ENCODE results near the gene RSAD2. TPM values are rescaled to one million over a fixed set of nuclear protein-coding genes. Genes with fewer than 3 reads are reported as not detected.

RSAD2 gene
- total RNA-seq, 1 experiment from 2014 or later, result not detected

- Mint-ChIP-seq H3K4me3 (no peak overlapping the region), H3K36me3 (peaks cover 59% of the 10 kb centered on the region), H3K9me3 (peaks cover 81% of the 10 kb centered on the region), H3K27me3 (ENCODE audit: low read depth) (peaks cover 9% of the 10 kb centered on the region), H3K4me1 (no peaks in the 10 kb centered on the region), H3K27ac (no peak overlapping the region)
- TF ChIP-seq NR3C1 (CRISPR knock-in tag; conservative IDR thresholded peaks at IDR 0.05; ENCODE audit: low read depth) (no peak), USF1 (CRISPR knock-in tag; IDR thresholded peaks at IDR 0.05) (no peak), OVOL2 (CRISPR knock-in tag; IDR thresholded peaks at IDR 0.05; ENCODE audit: borderline replicate concordance) (no peak), CREM (CRISPR knock-in tag; IDR thresholded peaks at IDR 0.05) (no peak), NFE2L1 (CRISPR knock-in tag; IDR thresholded peaks at IDR 0.05) (no peak), MYBL2 (CRISPR knock-in tag; IDR thresholded peaks at IDR 0.05) (no peak), GRHL2 (CRISPR knock-in tag; IDR thresholded peaks at IDR 0.05; ENCODE audit: insufficient replicate concordance, severe bottlenecking) (no peak), TEAD4 (CRISPR knock-in tag; IDR thresholded peaks at IDR 0.05) (no peak), ATF2 (CRISPR knock-in tag; IDR thresholded peaks at IDR 0.05; ENCODE audit: borderline replicate concordance, low read depth) (no peak)
- ChIA-PET POLR2A (no interaction called here), CTCF (no interaction called here)
- DNase-seq (ENCODE audit: low spot score) (no peak), ATAC-seq (no peak)
Observed at GRCh38 chr2:6828299-6828584, 49.3 kb upstream of the RSAD2 start.

GRCh38 chr2:6831229-6831628 is 46.3 kb upstream of the RSAD2 start:
- Mint-ChIP-seq H3K4me1 (no peaks in the 10 kb centered on the region), H3K9me3 (peaks cover 87% of the 10 kb centered on the region), H3K27ac (no peak overlapping the region), H3K27me3 (ENCODE audit: low read depth) (peaks cover 13% of the 10 kb centered on the region), H3K4me3 (no peak overlapping the region), H3K36me3 (peaks cover 67% of the 10 kb centered on the region)
- no peak for TF ChIP-seq ZBTB43 (CRISPR knock-in tag; IDR thresholded peaks at IDR 0.05)
- no peak for TF ChIP-seq ZNF512 (CRISPR knock-in tag; IDR thresholded peaks at IDR 0.05; ENCODE audit: borderline replicate concordance)
- no peak for TF ChIP-seq TP53 (CRISPR knock-in tag; IDR thresholded peaks at IDR 0.05)
- no peak for TF ChIP-seq ZSCAN18 (CRISPR knock-in tag; IDR thresholded peaks at IDR 0.05)
- ChIA-PET CTCF (no interaction called here), POLR2A (no interaction called here)
- DNase-seq (ENCODE audit: low spot score) (no peak), ATAC-seq (no peak)

- ChIA-PET POLR2A (no interaction called here), CTCF (no interaction called here)
- Mint-ChIP-seq H3K9me3 (peaks cover 83% of the 10 kb centered on the region), H3K4me3 (no peak overlapping the region), H3K4me1 (no peaks in the 10 kb centered on the region), H3K27ac (no peak overlapping the region), H3K27me3 (ENCODE audit: low read depth) (peaks cover 13% of the 10 kb centered on the region), H3K36me3 (peaks cover 61% of the 10 kb centered on the region)
- ATAC-seq (no peak), DNase-seq (ENCODE audit: low spot score) (no peak)
- TF ChIP-seq ATF2 (CRISPR knock-in tag; IDR thresholded peaks at IDR 0.05; ENCODE audit: borderline replicate concordance, low read depth), result no peak
- TF ChIP-seq ELF4 (CRISPR knock-in tag; IDR thresholded peaks at IDR 0.05; ENCODE audit: low read depth), result no peak
- no peak for TF ChIP-seq MLX (CRISPR knock-in tag; IDR thresholded peaks at IDR 0.05)
- TF ChIP-seq JAZF1 (CRISPR knock-in tag; IDR thresholded peaks at IDR 0.05), result no peak
- no peak for TF ChIP-seq E2F1 (CRISPR knock-in tag; IDR thresholded peaks at IDR 0.05)
Observed at GRCh38 chr2:6832596-6833299, 44.8 kb upstream of the RSAD2 start.

Measured in WTC11 (cell line).